AG08396 (cell line): ENCODE results near the gene JMJD7.

Experiments
- DNase-seq: peaks from one replicate; pipeline ENCODE4 v3.0.0; 2012; ENCODE audit warnings: low spot score, mixed read lengths

Gene JMJD7

GRCh38 chr15:41827880-41828806 is at the start of gene JMJD7:
TSS of gene JMJD7 (plus strand) at chr15:41828092. CDS start at chr15:41828125, 33 bp downstream.
- DNase-seq, result peak; percentile 100

- no peak for DNase-seq
Measured at GRCh38 chr15:41778521-41778920, 49.4 kb upstream of the JMJD7 start.

GRCh38 chr15:41779662-41780157 is 48.2 kb upstream of the JMJD7 start:
- no peak for DNase-seq

GRCh38 chr15:41780266-41780665 is 47.6 kb upstream of the JMJD7 start:
- no peak for DNase-seq

- DNase-seq, result no peak
Measured at GRCh38 chr15:41780727-41781126, 47.2 kb upstream of the JMJD7 start.

GRCh38 chr15:41782371-41783282 is 45.3 kb upstream of the JMJD7 start:
- no peak for DNase-seq

GRCh38 chr15:41783296-41783695 is 44.6 kb upstream of the JMJD7 start:
- DNase-seq, result no peak

GRCh38 chr15:41788262-41788661 is 39.6 kb upstream of the JMJD7 start:
- no peak for DNase-seq

- no peak for DNase-seq
Measured at GRCh38 chr15:41789236-41789635, 38.7 kb upstream of the JMJD7 start.

GRCh38 chr15:41789662-41790061 is 38.2 kb upstream of the JMJD7 start:
- DNase-seq, result no peak

- DNase-seq, result no peak
Measured at GRCh38 chr15:41790169-41790568, 37.7 kb upstream of the JMJD7 start.

- peak; percentile 34 for DNase-seq
Measured at GRCh38 chr15:41790756-41791546, 36.9 kb upstream of the JMJD7 start.

- DNase-seq, result no peak
Measured at GRCh38 chr15:41791547-41791937, 36.4 kb upstream of the JMJD7 start.

- DNase-seq, result no peak
Measured at GRCh38 chr15:41792000-41792637, 35.8 kb upstream of the JMJD7 start.

- DNase-seq, result no peak
Measured at GRCh38 chr15:41794081-41794480, 33.8 kb upstream of the JMJD7 start.

- peak; percentile 48 for DNase-seq
Measured at GRCh38 chr15:41795996-41796856, 31.7 kb upstream of the JMJD7 start.

GRCh38 chr15:41797201-41797944 is 30.5 kb upstream of the JMJD7 start:
- DNase-seq, result no peak

- no peak for DNase-seq
Measured at GRCh38 chr15:41798607-41799487, 29.0 kb upstream of the JMJD7 start.

- no peak for DNase-seq
Measured at GRCh38 chr15:41799488-41799805, 28.4 kb upstream of the JMJD7 start.
